Keratinocyte (primary cell): Measurements from ENCODE around the gene PAQR5.

Source experiments
- CTCF ChIP-seq, 3 experiments: IDR thresholded peaks in 1 of 3; conservative IDR thresholded peaks in 1 of 3; optimal IDR thresholded peaks in 1 of 3; 2 replicates in 2 of 3; 3 replicates in 1 of 3; pipeline versions ENCODE3 to v1.5.1; 2011; ENCODE audit warnings: low read length in 3 of 3, mild to moderate bottlenecking in 3 of 3, moderate library complexity in 2 of 3, control low read depth in 1 of 3, inconsistent platforms in 1 of 3; ENCODE audit not compliant: insufficient read depth in 2 of 3; ENCODE audit errors: extremely low read depth in 1 of 3
- EZH2 ChIP-seq: IDR thresholded peaks from one replicate; pipeline ENCODE4 v1.6.1; 2012; ENCODE audit warnings: inconsistent platforms, mild to moderate bottlenecking, low read length, moderate library complexity

GRCh38 chr15:69307939-69308338 is 9.2 kb downstream of the PAQR5 start:
- no peak for TF ChIP-seq CTCF (optimal IDR thresholded peaks at IDR 0.05 in 1 of 3, IDR thresholded peaks at IDR 0.05 in 1 of 3, conservative IDR thresholded peaks at IDR 0.05 in 1 of 3; ENCODE audit: extremely low read depth in 1 of 3, insufficient read depth in 2 of 3, low read length in 3 of 3)
- TF ChIP-seq EZH2 = no peak
